Measurements from ENCODE around the gene ABLIM3.

DNA sequence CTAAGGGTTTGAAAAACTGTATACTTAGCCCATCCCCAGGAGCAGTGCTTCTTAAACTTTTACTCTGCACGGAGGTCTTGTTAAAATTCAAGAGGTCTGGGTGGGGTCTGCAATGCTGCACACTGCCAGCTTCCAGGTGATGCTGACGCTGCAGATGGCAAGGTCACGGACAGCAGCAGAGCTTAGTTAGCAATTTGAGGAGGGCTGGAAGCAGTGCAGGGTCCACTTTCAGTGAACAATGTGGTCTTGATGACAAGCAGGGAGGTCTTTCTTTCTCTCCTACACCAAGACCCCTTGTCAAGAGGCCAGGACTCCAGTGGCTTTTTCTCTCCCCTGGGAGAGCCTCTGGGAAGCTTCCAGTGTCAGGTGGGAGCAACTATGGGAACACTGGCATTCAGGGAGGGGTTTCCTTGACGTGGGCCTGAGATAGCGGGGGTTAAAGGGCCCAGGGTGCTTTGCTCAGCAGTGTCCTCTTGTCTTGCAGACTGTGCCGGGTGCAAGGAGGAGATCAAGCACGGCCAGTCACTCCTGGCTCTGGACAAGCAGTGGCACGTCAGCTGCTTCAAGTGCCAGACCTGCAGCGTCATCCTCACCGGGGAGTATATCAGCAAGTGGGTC lies 65.3 kb downstream of the ABLIM3 start:
- TF ChIP-seq POLR2A (IDR thresholded peaks at IDR 0.05): no peak
- TF ChIP-seq, protein P1, sequence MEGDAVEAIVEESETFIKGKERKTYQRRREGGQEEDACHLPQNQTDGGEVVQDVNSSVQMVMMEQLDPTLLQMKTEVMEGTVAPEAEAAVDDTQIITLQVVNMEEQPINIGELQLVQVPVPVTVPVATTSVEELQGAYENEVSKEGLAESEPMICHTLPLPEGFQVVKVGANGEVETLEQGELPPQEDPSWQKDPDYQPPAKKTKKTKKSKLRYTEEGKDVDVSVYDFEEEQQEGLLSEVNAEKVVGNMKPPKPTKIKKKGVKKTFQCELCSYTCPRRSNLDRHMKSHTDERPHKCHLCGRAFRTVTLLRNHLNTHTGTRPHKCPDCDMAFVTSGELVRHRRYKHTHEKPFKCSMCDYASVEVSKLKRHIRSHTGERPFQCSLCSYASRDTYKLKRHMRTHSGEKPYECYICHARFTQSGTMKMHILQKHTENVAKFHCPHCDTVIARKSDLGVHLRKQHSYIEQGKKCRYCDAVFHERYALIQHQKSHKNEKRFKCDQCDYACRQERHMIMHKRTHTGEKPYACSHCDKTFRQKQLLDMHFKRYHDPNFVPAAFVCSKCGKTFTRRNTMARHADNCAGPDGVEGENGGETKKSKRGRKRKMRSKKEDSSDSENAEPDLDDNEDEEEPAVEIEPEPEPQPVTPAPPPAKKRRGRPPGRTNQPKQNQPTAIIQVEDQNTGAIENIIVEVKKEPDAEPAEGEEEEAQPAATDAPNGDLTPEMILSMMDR (IDR thresholded peaks at IDR 0.05): no peak

Measured in Peyer's patch (tissue), 4 donors.